ENCODE results near the gene NR1H4.
"Not testable (repeated sequence)": the region's sequence is repeated elsewhere in the genome, so short reads cannot be mapped to it uniquely, and the experiment has no call there.

The NR1H4 gene

DNA sequence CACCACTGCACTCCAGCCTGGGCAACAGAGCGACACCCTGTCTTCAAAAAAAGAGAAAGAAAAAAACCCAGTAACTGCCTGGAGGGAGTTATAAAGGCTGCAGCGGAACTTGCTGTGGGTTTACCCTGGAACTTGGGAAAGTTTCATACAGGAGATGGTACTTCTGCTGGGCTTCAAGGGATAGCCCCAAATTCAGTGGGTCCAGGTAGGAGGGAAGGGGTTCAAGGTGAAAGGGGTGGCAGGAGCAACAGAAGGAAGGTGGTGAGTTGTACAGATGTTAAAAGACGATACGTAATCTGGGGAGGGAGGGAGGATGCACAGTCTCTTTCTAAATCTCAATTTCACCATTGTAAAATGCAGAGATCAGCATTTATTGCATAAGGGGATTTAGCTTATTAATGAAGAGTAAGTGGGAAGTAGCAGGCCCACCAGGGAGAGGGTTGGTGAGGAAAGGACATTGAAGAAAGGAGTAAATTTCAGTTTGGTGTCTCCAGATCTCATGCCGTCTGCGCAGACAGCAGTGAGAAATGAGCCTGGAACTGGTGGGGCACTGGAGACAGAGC, 91.3 kb downstream of the NR1H4 start:
- H3K4me3 ChIP-seq (ENCODE audit: low read depth, low read length): no peak overlapping the region

DNA sequence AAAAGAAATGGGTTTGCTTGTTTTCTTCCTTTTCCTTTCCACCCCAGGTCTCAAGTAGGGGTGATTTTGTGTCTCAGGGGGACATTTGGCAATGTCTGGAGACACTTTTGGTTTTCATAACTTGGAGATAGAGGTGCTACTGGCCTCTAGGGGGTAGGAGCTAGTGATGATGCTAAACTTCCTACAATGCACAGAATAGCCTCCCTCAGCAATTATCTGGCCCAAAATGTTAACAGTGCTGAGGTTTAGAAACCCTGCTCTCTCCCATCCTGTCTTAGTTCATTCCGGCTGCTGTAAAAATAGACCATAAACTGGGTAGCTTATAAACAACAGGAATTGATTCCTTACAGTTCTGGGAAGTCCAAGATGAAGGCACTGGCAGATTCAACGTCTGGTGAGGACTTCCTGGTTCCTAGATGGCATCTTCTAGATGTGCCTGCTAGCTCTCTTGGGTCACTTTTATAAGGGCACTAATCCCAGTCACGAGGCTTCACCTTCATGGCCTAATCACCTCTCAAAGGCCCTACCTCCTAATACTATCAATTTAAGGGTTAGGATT, 92.4 kb downstream of the NR1H4 start:
- no peak overlapping the region for H3K4me3 ChIP-seq (ENCODE audit: low read depth, low read length)

DNA sequence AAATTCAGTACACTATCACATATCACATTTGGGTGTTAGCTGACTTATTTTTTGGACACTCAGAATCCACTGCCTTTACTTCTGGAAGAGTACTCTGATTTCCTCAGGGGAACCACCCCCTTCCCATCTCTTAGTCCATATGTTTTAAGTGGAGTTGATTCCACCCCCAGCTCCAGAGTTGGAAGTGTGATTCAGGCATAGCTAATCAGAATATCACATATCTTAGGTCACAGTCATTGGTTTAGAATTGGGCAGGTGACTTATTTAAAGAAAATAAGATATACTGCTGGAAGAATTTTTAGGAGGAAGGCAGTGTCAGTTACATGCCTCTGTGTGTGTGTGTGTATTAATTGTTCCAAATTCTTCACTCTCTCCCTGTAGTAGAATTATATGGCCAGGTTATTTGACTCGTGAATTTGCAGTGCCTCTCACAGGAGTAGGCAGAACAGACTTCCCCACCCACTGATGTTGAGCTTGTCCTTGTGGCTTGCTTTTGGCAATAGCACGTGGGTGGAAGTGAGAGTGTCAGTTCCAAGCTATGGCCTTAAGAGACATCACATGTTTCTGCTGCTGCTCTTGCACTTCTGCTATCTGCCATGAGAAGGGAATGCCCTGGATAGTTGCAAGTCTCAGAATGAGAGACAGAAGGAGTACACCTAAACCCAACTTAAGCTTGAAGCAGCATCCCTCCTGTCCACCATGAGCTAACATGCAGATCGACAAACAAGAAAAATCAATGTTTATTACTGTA, 93.4 kb downstream of the NR1H4 start:
- H3K4me3 ChIP-seq (ENCODE audit: low read depth, low read length): no peak overlapping the region

DNA sequence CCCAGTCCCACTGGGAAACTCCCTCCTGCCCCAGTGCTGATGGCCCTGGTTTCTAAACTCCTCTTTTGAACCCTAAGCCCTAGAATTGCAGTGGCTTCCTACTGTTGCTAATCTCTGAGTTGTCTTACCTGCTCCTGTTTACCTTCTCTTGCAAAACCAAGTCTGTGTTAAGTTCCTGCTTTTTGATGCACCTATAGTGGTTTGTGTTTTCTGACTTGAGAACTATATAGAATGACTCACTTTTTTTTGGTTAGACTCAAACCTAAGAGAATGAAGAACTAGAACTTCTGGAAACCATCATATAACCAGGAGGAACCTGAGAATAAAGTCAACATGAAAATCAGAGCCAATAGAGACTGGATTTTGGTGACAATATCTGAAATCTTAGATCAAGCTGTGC, 94.3 kb downstream of the NR1H4 start:
- H3K4me3 ChIP-seq (ENCODE audit: low read depth, low read length): no peak overlapping the region

DNA sequence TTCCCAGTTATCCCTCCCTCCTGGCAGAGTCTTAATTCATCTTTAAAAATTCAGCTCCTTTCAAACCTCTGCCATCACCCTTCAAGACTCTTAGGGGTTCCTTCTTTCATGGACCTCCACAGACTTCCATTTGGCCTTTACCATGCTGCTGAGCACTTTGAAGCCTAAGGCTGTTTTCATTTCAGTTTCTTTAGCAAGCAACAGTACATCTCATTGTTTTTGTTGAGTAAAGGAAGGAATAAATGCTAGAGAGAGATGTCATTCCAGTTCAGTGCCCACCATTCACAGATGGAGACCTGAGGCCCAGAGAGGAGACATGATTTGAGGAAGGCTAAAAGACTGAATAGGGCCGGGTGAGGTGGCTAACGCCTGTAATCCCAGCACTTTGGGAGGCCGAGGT, 98.5 kb downstream of the NR1H4 start:
- no peak overlapping the region for H3K4me3 ChIP-seq (ENCODE audit: low read depth, low read length)

DNA sequence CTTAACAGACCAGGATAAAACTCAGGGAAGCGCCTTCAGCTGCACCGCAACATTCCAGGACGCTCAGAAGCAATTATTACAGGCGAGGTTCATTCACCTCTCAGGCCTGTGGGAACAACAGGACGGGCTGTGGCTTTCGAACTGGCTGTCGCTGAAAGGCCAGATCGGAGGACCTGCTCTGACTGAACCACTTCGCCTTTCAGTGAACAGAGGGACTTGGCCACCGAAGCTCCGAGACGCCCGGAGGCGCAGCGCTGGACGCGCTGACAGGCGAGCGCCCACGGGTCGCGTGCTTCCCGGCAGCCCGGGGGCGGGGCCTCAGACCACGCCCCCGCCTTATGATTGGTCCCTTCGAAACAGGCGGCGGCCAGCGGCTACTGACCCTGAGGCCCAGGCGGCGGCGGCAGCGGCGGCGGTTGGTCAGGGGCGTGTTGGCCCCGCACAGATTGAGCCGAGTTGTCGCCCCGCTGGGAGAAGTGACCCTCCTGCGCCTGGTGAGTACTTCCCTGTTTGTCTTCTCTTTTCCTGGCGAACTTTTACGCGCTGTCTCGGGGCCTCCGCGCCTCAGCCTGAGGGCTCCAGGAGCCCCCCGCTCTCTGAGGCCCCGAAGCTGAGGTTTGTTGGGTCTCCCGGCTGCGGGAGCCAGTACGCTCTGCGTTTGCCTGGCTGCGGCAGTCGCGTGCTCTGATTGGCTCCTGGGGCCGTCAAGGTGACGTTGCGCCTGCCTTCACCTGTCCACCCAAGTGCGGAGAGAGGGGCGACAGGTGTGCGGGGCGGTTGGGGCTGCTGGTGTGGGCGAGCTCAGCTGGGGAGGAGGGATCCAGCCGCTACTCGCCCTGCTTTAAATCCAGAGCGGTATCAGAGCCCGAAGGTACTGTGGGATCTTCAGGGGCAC, 99.9 kb downstream of the NR1H4 start, which contains the start of gene GAS2L3:
Gene GAS2L3 (plus strand): TSS at position 393 of the 895 bp plus-strand sequence. CDS start 21,221 bp downstream, outside the sequence.
- peak within 1 kb of the TSS; percentile 75 for H3K4me3 ChIP-seq (ENCODE audit: low read depth, low read length)

DNA sequence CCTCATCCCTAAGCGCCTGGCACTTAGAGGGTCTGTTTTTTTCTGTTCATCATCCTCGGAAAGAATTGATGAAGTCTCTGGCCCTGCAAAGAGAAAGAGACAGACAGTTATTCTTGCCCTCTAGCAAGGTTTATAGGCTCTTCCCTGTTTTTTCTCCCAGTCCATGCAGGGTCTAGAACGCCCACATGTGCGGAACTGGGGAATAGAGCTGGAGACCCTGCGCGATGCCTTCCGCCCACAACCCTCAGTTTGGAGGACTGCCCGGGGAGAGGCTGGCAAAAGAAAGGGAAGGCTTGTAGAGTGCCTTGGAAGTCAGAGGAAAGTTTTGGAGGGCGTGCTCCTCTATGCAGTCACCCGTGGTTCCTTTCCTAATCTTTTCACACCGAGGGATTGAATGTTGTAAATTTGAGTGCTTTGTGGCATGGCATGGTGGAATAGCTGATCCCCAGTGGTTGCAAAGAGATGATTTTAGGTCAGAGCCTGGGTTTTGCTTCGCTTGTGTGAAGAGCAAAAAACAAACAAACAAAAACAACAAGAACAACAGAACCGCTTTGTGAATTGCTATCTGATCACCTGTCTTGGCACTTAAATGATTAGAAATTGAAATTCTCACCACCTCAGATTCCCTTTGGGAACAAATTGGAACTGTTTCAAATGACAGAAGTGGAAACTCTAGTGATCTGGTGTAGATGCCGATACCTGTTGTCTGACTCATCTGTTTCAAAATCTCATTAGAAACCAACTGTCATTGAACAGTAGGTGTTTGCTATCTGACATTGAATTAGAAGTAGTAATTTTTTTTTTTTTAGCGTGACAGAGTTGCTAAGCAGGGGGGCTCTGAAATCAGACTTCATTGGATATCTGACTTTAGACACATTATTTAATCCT, 100.8 kb downstream of the NR1H4 start:
- H3K4me3 ChIP-seq (ENCODE audit: low read depth, low read length): peak overlapping the region; percentile 75

DNA sequence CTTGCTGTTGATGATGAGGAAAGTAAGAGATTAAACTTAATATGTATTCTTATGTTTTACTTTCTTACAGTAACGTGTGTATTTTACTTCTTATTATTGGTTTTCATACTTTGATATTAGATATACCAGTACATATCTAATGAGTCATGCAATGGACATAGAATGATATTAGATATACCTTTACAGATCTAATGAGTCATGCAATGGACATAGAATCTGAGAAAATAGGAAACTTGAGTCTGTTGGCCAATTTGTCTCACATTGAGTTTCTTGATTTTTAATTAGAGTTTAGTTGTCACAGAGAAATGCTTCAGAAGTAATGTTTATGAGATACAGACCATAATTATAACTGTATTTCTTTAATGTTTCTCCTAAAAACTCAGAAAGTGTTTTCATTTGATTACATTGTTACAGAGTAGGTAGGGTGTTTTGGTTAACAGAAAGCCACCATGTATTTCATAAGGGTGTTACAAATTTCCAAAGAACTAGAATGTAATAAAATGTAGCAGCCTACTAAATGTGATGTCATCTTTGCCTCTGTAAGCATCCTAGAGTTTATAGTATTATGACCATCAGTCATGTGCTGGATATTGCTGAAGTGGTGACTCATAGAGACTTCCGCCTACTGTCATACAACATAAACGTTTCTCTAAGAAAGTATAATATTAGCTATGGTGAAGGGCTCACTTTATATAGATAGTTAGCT, 102.8 kb downstream of the NR1H4 start:
- no peak overlapping the region for H3K4me3 ChIP-seq (ENCODE audit: low read depth, low read length)

DNA sequence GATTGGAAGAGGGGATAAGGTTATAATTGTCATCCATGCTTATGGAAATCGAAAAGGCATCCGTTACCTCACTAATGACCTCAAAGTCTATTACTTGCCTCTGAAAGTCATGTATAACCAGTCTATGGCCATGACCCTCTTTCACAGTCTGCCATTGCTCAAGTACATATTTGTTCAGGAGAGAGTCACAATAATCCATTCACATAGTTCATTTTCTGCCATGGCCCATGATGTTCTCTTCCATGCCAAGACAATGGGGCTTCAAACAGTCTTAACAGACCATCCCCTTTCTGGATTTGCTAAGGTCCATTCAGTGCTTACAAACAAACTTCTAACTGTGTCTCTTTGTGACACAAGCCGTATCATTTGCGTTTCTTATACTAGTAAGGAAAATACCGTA, 105.3 kb downstream of the NR1H4 start:
- H3K4me3 ChIP-seq (ENCODE audit: low read depth, low read length): no peak overlapping the region

DNA sequence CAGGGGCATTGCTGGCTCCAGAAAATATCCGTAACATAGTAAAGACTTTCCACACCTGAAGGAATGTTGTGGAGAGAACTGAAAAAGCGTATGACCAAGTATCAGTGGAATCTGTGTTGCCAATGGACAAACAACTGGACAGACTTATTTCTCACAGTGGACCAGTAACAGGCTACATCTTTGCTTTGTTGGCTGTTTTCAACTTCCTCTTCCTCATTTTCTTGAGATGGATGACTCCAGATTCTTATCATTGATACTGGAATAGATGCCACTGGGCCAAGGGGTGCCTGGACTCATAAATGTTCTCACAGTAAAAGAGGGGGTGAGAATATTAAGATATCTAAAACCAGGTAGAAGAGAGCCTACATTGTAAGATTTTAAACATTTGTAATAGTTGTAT, 106.2 kb downstream of the NR1H4 start:
- H3K4me3 ChIP-seq (ENCODE audit: low read depth, low read length): no peak overlapping the region

DNA sequence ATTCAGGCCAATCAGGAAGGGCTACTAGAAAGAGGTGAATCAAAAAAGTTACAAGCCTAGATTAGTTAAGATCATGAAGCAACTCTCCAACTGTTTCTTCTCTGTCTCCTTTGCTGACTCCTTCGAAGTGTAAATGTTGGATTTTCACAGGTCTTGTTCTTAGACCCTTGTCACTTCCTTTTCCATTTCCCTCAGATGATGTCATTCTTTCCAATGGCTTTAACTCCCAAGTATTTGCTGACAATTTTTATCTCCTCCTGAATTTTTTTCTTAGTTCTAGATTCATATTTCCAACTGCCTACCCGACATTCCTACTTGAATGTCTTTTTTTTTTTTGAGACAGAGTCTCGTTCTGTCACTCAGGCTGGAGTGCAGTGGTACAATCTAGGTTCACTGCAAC, 110.6 kb downstream of the NR1H4 start:
- H3K4me3 ChIP-seq (ENCODE audit: low read depth, low read length): no peak overlapping the region

DNA sequence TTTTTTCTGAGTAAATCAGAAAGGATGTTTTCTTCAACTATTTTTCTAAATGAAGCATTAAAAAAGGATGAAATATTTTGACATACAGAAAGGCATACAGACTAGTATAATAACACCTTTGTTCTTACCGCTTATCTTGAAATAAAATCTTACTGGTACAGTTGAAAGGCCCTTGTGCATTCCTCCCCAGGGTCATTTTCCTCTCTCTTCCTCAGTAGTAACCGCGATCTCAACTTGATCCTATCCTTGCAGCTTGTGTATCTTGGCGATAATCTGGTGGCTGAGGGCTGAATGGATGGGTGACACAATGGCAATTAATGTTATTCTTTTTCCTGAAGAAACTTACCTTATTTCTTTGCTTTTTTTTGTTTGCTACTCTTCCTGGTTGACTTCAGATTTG, 118.3 kb downstream of the NR1H4 start:
- no peak overlapping the region for H3K4me3 ChIP-seq (ENCODE audit: low read depth, low read length)

DNA sequence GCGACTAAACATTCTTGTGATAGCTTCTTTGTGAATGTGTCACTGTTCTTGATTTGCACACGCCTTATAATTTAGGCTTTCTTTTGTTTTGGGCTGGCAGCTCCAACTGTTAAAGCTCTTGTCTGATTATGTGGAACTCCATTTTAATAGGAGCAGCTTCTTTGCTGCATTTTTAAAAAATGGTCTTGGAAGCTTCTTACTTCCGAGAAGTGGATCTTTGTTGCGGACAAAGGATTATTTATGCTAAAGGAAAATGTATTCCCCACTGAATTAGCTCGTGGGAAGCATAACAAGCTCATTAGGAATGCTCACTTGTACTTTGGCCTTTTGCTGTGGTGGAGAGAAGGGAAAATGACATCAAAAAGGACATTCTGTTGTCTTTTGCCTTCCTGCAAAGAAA, 119.8 kb downstream of the NR1H4 start:
- no peak overlapping the region for H3K4me3 ChIP-seq (ENCODE audit: low read depth, low read length)

DNA sequence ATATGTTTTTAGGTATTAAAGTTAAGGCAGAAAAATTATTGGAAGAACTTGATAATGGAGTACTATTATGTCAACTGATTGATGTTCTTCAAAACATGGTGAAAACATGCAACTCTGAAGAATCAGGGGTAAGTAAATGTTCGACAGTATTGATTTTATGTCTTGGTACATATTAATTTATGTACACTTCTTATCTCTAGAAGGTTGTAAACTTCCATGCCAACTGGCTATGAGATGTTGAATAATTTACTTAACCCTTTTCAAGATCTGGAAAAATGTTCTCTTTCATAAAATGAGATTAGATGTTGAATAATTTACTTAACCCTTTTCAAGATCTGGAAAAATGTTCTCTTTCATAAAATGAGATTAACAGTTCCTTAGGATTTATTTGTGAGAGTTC, 128.0 kb downstream of the NR1H4 start:
- H3K4me3 ChIP-seq (ENCODE audit: low read depth, low read length): no peak overlapping the region

DNA sequence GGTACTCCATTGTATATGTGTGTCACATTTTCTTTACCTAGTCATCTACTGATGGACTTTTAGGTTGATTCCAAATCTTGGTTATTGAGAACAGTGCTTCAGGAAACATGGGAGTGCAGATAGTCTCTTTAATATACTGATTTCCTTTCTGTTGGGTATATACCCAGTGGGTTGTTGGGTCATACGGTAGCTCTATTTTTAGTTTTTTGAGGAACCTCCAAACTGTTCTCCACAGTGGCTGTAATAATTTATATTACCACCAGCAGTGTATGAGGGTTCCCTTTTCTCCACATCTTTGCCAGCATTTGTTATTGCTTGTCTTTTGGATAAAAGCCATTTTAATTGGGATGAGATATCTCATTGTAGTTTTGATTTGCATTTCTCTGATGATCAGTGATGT, 129.3 kb downstream of the NR1H4 start:
- not testable (repeated sequence) for H3K4me3 ChIP-seq (ENCODE audit: low read depth, low read length)

DNA sequence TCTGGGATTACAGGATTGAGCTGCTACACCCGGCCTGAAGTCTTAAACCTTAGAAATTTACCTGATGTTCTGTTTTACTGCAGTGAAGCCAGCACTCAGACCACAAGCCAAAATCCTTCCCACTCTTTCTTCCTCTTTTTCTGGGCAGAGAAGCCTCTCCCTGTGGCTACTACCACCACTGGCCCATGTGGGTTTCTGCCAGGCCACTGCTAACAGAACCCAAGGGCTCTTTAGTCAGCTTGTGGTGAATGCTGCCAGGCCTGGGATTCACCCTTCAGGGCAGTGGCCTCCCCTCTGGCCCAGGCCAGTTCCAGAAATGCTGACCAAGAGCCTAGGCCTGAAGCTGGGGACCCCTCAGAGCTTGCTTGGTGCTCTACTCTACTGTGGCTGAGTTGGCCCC, 135.1 kb downstream of the NR1H4 start:
- H3K4me3 ChIP-seq (ENCODE audit: low read depth, low read length): no peak overlapping the region

DNA sequence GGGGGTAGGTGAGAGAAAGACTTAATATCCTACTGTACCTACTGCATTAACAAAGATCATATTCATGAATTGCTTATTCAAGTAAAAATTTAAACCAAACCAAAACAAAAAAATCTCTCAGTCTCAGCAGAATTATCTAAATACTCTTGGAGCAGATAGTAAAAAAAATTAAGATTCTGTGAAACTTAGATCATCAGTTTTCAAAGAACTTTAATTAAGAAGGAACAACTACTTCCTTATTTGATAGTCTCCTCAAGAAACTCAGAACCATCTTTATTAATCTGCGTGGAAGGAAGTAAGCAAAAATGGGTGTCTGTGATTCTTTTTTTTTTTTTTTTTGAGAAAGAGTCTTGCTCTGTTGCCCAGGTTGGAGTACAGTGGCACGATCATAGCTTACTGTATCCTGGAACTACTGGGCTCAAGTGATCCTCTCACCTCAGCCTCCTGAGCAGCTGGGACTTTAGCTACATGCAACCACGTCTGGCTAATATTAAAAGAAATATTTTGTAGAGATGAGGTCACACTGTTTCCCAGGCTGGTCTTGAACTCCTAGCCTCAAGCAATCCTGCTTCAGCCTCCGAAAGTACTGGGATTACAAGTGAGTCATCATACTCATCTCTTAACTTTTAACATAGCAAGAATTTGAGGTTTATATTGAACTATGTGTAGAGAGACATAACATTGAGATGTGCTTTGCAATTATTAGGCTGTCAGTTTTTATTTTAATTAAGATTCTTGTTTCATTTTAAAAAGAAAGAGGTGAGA, 137.2 kb downstream of the NR1H4 start:
- H3K4me3 ChIP-seq (ENCODE audit: low read depth, low read length): no peak overlapping the region

DNA sequence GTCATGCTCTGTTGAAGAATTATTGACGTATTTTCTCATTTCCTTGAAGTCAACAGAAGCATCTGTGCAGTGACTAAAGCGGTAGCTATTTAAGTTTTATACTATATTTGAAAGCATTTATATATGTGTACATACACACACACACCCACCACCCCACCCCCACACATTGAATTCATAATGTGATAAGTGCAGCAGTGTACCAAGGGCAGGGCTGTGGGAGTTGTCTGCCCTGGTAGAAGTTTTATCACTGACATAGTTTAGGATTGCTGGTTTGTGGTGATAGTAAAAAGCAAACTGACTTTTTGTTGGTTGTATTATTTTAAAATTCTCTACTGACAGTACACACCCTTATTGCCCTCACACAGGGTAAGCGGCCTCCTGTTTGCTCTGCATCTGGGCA, 138.9 kb downstream of the NR1H4 start:
- no peak overlapping the region for H3K4me3 ChIP-seq (ENCODE audit: low read depth, low read length)
